ENCODE results near the gene AK4.

DNA sequence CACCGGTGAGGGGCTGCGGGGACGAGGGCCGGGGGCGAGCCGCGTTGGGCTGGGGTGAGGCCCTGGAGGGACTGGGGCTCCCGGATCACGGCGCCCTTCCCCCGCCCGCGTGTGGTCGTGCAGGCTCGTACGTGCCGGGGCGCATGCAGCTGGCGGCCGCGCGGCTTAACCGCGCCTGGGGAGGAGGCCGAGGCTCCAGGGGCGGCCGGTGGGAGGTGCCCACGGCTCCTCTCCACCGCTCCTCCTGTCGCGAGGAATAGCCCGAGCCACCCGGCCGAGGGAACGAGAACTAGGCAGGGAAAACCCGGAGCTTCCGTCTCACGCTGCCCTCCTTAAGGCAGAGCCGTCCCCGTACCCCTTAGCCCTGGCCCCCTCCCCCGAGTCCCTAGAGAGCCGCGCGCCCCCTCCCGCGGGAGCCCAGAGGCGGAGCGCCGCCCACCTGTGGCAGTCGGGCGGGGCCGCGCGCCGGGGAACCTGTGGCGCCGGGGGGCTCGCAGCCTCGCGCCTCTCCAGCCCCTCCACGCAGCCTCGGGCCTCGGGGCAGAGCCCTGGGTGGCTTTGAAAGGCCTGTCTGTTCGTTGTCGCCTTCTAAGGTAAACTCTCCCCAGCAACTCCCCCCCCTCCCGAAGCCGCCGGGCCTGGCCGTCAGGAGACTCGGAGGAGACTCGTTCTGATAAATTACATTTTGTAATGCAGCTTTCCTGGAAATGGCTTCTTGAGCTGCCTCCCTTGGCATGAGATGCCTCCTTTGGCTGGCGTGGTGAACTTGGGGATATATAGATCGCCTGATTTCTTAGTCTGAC, 746 bp downstream of the AK4 start:
- TF ChIP-seq, protein P1, sequence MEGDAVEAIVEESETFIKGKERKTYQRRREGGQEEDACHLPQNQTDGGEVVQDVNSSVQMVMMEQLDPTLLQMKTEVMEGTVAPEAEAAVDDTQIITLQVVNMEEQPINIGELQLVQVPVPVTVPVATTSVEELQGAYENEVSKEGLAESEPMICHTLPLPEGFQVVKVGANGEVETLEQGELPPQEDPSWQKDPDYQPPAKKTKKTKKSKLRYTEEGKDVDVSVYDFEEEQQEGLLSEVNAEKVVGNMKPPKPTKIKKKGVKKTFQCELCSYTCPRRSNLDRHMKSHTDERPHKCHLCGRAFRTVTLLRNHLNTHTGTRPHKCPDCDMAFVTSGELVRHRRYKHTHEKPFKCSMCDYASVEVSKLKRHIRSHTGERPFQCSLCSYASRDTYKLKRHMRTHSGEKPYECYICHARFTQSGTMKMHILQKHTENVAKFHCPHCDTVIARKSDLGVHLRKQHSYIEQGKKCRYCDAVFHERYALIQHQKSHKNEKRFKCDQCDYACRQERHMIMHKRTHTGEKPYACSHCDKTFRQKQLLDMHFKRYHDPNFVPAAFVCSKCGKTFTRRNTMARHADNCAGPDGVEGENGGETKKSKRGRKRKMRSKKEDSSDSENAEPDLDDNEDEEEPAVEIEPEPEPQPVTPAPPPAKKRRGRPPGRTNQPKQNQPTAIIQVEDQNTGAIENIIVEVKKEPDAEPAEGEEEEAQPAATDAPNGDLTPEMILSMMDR (conservative IDR thresholded peaks at IDR 0.05): no peak
- no peak for TF ChIP-seq EZH2 (IDR thresholded peaks at IDR 0.05; ENCODE audit: low read depth)

All from PC-9 (cell line).